Liver (tissue), 3 donors: ENCODE measurements around the gene CHCT1.

Experiments used
- ATF3 ChIP-seq: IDR thresholded peaks from 2 replicates; pipeline ENCODE4 v1.6.1; 2016; ENCODE audit warnings: antibody characterized with exemption
- CTCF ChIP-seq: fragments of 150-350 bp; IDR thresholded peaks from 2 replicates; pipeline ENCODE4 v1.5.1; 2017; ENCODE audit warnings: improper control_type of control experiment, low read depth, low read length; ENCODE audit not compliant: missing input control
- GABPA ChIP-seq, 2 donors: IDR thresholded peaks in 1 of 2; conservative IDR thresholded peaks in 1 of 2; 2 replicates each; pipeline ENCODE4 v1.6.1; 2016; ENCODE audit warnings: antibody characterized with exemption in 2 of 2, mild to moderate bottlenecking in 1 of 2, moderate library complexity in 1 of 2
- HNF4G ChIP-seq: IDR thresholded peaks from 2 replicates; pipeline ENCODE4 v1.6.1; 2016; ENCODE audit warnings: antibody characterized with exemption
- JUND ChIP-seq, 2 donors: IDR thresholded peaks; 2 replicates each; pipeline ENCODE4 v1.6.1; 2016; ENCODE audit warnings: antibody characterized with exemption in 2 of 2
- MAX ChIP-seq: IDR thresholded peaks from 2 replicates; pipeline ENCODE4 v1.6.1; 2016; ENCODE audit warnings: antibody characterized with exemption
- RAD21 ChIP-seq, 2 donors: IDR thresholded peaks; 2 replicates each; pipeline ENCODE4 v1.6.1; 2016; ENCODE audit warnings: antibody characterized with exemption in 2 of 2, mild to moderate bottlenecking in 2 of 2
- YY1 ChIP-seq: IDR thresholded peaks from 2 replicates; pipeline ENCODE4 v1.6.1; 2016; ENCODE audit warnings: antibody characterized with exemption, mild to moderate bottlenecking
- ZBTB33 ChIP-seq: IDR thresholded peaks from 2 replicates; pipeline ENCODE4 v1.6.1; 2016; ENCODE audit warnings: antibody characterized with exemption
- TF ChIP-seq, protein P1 (sequence below): IDR thresholded peaks from 2 replicates; pipeline ENCODE4 v1.6.1; 2016; ENCODE audit warnings: antibody characterized with exemption, mild to moderate bottlenecking
- donor health status: healthy.
- donor health status: healthy.

DNA sequence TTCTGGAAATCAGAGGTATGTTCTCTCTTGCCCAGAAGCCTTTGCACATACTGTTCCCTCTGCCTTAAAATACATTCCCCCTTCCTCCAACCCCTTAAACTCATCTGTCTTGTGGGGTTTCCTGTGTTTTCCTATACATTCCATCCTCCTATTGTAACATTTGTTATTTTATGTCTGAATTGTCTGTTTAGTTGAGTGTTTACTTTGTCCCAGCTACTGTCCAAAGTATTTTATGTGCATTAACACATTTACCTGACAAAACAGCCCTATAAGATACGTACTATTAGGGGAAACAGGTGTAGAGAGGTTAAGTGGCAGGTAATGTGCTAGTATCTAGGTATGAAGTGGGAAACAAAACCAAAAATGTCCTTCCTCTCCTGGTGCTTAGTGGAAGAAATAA, 42.1 kb downstream of the CHCT1 start:
- TF ChIP-seq CTCF (no peak), ZBTB33 (no peak), HNF4G (no peak), MAX (no peak), YY1 (no peak), ATF3 (no peak), RAD21 (IDR thresholded peaks at IDR 0.05) (no peak), JUND (IDR thresholded peaks at IDR 0.05) (no peak), GABPA (IDR thresholded peaks at IDR 0.05 in 1 of 2, conservative IDR thresholded peaks at IDR 0.05 in 1 of 2) (no peak)
- TF ChIP-seq, protein P1, sequence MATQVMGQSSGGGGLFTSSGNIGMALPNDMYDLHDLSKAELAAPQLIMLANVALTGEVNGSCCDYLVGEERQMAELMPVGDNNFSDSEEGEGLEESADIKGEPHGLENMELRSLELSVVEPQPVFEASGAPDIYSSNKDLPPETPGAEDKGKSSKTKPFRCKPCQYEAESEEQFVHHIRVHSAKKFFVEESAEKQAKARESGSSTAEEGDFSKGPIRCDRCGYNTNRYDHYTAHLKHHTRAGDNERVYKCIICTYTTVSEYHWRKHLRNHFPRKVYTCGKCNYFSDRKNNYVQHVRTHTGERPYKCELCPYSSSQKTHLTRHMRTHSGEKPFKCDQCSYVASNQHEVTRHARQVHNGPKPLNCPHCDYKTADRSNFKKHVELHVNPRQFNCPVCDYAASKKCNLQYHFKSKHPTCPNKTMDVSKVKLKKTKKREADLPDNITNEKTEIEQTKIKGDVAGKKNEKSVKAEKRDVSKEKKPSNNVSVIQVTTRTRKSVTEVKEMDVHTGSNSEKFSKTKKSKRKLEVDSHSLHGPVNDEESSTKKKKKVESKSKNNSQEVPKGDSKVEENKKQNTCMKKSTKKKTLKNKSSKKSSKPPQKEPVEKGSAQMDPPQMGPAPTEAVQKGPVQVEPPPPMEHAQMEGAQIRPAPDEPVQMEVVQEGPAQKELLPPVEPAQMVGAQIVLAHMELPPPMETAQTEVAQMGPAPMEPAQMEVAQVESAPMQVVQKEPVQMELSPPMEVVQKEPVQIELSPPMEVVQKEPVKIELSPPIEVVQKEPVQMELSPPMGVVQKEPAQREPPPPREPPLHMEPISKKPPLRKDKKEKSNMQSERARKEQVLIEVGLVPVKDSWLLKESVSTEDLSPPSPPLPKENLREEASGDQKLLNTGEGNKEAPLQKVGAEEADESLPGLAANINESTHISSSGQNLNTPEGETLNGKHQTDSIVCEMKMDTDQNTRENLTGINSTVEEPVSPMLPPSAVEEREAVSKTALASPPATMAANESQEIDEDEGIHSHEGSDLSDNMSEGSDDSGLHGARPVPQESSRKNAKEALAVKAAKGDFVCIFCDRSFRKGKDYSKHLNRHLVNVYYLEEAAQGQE, result no peak
